Measurements from ENCODE around the gene TMEM185A.
"Not testable (repeated sequence)": the region's sequence is repeated elsewhere in the genome, so short reads cannot be mapped to it uniquely, and the experiment has no call there.

DNA sequence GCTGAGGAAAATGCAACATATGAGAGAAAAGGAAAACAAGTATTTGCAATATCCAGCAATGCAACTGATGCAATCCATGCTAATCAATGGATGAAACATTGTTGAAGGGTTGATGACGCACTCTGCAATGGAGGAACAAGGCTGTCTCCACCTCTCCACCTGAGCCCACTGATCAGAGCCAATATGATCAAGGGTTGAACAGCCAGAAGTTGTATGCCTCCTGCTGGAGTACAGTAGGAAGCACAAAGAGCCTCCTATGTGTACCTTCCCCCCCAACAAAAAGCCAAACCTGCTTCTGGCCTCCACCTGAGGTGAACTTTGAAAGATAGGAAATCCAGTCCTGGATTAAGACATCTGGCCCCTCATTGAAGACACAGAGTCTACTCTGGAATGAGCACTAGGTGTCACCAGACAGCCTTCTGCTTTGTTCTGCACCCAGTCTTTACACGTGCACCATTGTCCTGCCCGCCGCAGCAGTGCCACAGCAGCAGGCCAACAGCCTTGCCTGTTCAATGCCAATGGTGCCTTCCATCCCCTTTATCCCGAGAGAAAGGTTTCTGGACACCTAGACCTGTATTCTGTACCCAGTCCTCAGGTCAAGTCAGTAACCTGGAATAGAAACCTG, 24.8 kb upstream of the TMEM185A start:
- TF ChIP-seq, protein P1, sequence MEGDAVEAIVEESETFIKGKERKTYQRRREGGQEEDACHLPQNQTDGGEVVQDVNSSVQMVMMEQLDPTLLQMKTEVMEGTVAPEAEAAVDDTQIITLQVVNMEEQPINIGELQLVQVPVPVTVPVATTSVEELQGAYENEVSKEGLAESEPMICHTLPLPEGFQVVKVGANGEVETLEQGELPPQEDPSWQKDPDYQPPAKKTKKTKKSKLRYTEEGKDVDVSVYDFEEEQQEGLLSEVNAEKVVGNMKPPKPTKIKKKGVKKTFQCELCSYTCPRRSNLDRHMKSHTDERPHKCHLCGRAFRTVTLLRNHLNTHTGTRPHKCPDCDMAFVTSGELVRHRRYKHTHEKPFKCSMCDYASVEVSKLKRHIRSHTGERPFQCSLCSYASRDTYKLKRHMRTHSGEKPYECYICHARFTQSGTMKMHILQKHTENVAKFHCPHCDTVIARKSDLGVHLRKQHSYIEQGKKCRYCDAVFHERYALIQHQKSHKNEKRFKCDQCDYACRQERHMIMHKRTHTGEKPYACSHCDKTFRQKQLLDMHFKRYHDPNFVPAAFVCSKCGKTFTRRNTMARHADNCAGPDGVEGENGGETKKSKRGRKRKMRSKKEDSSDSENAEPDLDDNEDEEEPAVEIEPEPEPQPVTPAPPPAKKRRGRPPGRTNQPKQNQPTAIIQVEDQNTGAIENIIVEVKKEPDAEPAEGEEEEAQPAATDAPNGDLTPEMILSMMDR (IDR thresholded peaks at IDR 0.05): not testable (repeated sequence)
- not testable (repeated sequence) for TF ChIP-seq POLR2A, POLR2AphosphoS5 (IDR thresholded peaks at IDR 0.05)
